Transverse colon (tissue), 4 donors: ENCODE measurements around the gene TJP2.
A peak's percentile ranks its signal among the peaks of the same experiment; 100 is the strongest.

Source experiments
- EP300 ChIP-seq: sonication (generic); formaldehyde crosslinking; IDR thresholded peaks from one replicate; pipeline ENCODE4 v1.6.1; 2017; ENCODE audit warnings: antibody characterized with exemption, low read depth
- POLR2A ChIP-seq: fragments of 450-650 bp; IDR thresholded peaks from one replicate; pipeline ENCODE4 v1.6.1; 2016; ENCODE audit warnings: antibody characterized with exemption, mild to moderate bottlenecking, moderate library complexity
- POLR2AphosphoS5 ChIP-seq, 3 donors: sonication (generic); formaldehyde crosslinking; IDR thresholded peaks; one replicate each; pipeline ENCODE4 v1.6.1; 2016; ENCODE audit warnings: antibody characterized with exemption in 3 of 3
- TF ChIP-seq, protein P1 (sequence below), 5 experiments: fragments of 200-600 bp in 3 of 5; fragments of 450-650 bp in 2 of 5; sonication (generic) in 3 of 5; IDR thresholded peaks; 1 replicate in 2 of 5; 2 replicates in 3 of 5; pipeline ENCODE4 v1.5.1; 2016 to 2017; ENCODE audit warnings: antibody characterized with exemption in 5 of 5, inconsistent platforms in 3 of 5, mild to moderate bottlenecking in 2 of 5, moderate library complexity in 1 of 5

DNA sequence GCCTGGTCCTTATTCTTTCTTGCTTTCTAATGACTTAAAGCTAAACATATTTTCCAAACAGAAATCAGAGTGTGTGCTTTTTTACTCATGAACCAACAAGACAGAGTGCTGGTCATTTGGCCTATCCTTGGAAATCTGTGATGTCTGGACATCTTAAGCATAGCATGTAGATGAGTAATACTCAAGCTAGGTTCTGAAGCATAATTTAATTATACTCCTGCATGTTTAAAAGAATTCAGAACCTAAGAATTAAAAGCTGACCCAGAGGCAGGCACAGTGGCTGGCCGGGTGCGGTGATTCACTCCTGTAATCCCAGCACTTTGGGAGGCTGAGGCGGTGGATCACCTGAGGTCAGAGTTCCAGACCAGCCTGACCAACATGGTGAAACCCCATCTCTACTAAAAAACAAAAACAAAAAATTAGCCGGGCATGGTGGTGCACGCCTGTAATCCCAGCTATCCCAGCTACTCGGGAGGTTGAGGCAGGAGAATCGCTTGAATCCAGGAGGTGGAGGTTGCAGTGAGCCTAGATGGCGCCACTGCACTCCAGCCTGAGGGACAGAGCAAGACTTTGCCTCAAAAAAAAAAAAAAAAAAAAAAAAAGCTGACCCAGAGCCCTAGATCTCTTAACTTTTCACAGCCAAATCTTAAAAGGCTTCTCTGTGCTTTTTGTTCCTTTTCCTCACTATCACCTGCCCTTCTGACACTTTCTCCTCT is 16.2 kb upstream of the TJP2 start:
- TF ChIP-seq, protein P1, sequence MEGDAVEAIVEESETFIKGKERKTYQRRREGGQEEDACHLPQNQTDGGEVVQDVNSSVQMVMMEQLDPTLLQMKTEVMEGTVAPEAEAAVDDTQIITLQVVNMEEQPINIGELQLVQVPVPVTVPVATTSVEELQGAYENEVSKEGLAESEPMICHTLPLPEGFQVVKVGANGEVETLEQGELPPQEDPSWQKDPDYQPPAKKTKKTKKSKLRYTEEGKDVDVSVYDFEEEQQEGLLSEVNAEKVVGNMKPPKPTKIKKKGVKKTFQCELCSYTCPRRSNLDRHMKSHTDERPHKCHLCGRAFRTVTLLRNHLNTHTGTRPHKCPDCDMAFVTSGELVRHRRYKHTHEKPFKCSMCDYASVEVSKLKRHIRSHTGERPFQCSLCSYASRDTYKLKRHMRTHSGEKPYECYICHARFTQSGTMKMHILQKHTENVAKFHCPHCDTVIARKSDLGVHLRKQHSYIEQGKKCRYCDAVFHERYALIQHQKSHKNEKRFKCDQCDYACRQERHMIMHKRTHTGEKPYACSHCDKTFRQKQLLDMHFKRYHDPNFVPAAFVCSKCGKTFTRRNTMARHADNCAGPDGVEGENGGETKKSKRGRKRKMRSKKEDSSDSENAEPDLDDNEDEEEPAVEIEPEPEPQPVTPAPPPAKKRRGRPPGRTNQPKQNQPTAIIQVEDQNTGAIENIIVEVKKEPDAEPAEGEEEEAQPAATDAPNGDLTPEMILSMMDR (IDR thresholded peaks at IDR 0.05) = peak in 1 of 5 experiments; percentile 7
- no peak for TF ChIP-seq POLR2A
- no peak for TF ChIP-seq POLR2AphosphoS5 (IDR thresholded peaks at IDR 0.05)
- TF ChIP-seq EP300 = no peak
